NCI-H2196 (cell line): ENCODE data around the gene ERGIC1.

ENCODE experiments used
- DNase-seq: peaks from one replicate; lab custom pipeline; 2025; ENCODE audit not compliant: unreplicated experiment; lab: John Stamatoyannopoulos, UW

Gene ERGIC1

GRCh38 chr5:172972552-172972951, 138.5 kb downstream of the ERGIC1 start:
- no peak for DNase-seq

- no peak for DNase-seq
Observed at GRCh38 chr5:172973127-172973916, 139.3 kb downstream of the ERGIC1 start.

GRCh38 chr5:172973931-172974330, 139.9 kb downstream of the ERGIC1 start:
- DNase-seq = no peak

GRCh38 chr5:172975289-172975688, 141.2 kb downstream of the ERGIC1 start:
- DNase-seq = no peak

GRCh38 chr5:172979778-172980177, 145.7 kb downstream of the ERGIC1 start:
- no peak for DNase-seq

- DNase-seq = no peak
Observed at GRCh38 chr5:172981931-172982330, 147.9 kb downstream of the ERGIC1 start.

- DNase-seq = peak; percentile 92
Observed at GRCh38 chr5:172983542-172984243, 149.6 kb downstream of the ERGIC1 start, which contains the start of gene ATP6V0E1. Gene ATP6V0E1, plus strand, starts transcription at chr5:172983771. Its CDS starts 90 bp downstream, at chr5:172983861.

GRCh38 chr5:172984244-172984953, 150.3 kb downstream of the ERGIC1 start:
- peak; percentile 54 for DNase-seq

GRCh38 chr5:172985596-172985995, 151.5 kb downstream of the ERGIC1 start:
- no peak for DNase-seq

- no peak for DNase-seq
Observed at GRCh38 chr5:172988276-172988675, 154.2 kb downstream of the ERGIC1 start.

GRCh38 chr5:172990776-172991175, 156.7 kb downstream of the ERGIC1 start:
- no peak for DNase-seq

- no peak for DNase-seq
Observed at GRCh38 chr5:172994405-172994804, 160.4 kb downstream of the ERGIC1 start.

GRCh38 chr5:172999372-172999973, 165.4 kb downstream of the ERGIC1 start:
- DNase-seq = no peak

- DNase-seq = no peak
Observed at GRCh38 chr5:172999974-173000373, 165.9 kb downstream of the ERGIC1 start.

GRCh38 chr5:173001229-173001841, 167.3 kb downstream of the ERGIC1 start:
- no peak for DNase-seq
